Prostate gland (tissue), 2 donors: Measurements from ENCODE around the gene VPS29. TPM values are rescaled to one million over a fixed set of nuclear protein-coding genes. Genes with fewer than 3 reads are reported as not detected.

Experiments used
- DNase-seq: peaks from one replicate; pipeline ENCODE4 v3.0.0-alpha.2; 2019; ENCODE audit warnings: low spot score
- H3K27ac ChIP-seq, 2 donors: fragments of 200-600 bp; sonication (generic); 2 replicates each; pipeline ENCODE4 v1.5.1; 2017 to 2019
- H3K27me3 ChIP-seq: fragments of 200-600 bp; sonication (generic); replicated peaks from 2 replicates; pipeline ENCODE4 v1.5.1; 2019; ENCODE audit not compliant: insufficient read depth
- H3K36me3 ChIP-seq, 2 donors: fragments of 200-600 bp; sonication (generic); 1 replicate in 1 of 2; 2 replicates in 1 of 2; pipeline versions ENCODE4 v1.5.1 to v1.8.1; 2017 to 2019
- H3K4me1 ChIP-seq: fragments of 200-600 bp; sonication (generic); replicated peaks from 2 replicates; pipeline ENCODE4 v1.5.1; 2019
- H3K4me3 ChIP-seq, 2 donors: fragments of 200-600 bp; sonication (generic); 2 replicates each; pipeline ENCODE4 v1.5.1; 2017 to 2019
- H3K9me3 ChIP-seq: fragments of 200-600 bp; sonication (generic); 2 replicates; pipeline ENCODE4 v1.5.1; 2017
- POLR2A ChIP-seq: fragments of 450-650 bp; IDR thresholded peaks from one replicate; pipeline ENCODE4 v1.6.1; 2016; ENCODE audit warnings: antibody characterized with exemption, mild to moderate bottlenecking
- POLR2AphosphoS5 ChIP-seq: sonication (generic); formaldehyde crosslinking; IDR thresholded peaks from one replicate; pipeline ENCODE4 v1.6.1; 2017; ENCODE audit warnings: antibody characterized with exemption
- WGBS: methylation state at CpG from one replicate; pipeline ENCODE4 v1.1.5; 2018; 5-methylcytosine and 5-hydroxymethylcytosine counted together
- intact Hi-C: fragments of 100-400 bp; cut with DNase I; formaldehyde crosslinking; loops from one replicate; pipeline ENCODE4 v1.14.2; 2022
- total RNA-seq, 2 donors: library from RNA; depleted of rRNA; stranded (reverse); fragments of >200 nt; gene quantifications; one replicate each; pipeline ENCODE4 v1.1.0, GENCODE V29; 2016
- TF ChIP-seq, protein P1 (sequence below), 4 experiments: fragments of 200-600 bp in 2 of 4; fragments of 450-650 bp in 2 of 4; sonication (generic) in 2 of 4; IDR thresholded peaks; 1 replicate in 3 of 4; 2 replicates in 1 of 4; pipeline ENCODE4 v1.5.1; 2016 to 2019; ENCODE audit warnings: antibody characterized with exemption in 4 of 4, mild to moderate bottlenecking in 2 of 4, moderate library complexity in 2 of 4

The VPS29 gene
- total RNA-seq, 2 donors from 2014 or later: 60.5 to 89.8 TPM

DNA sequence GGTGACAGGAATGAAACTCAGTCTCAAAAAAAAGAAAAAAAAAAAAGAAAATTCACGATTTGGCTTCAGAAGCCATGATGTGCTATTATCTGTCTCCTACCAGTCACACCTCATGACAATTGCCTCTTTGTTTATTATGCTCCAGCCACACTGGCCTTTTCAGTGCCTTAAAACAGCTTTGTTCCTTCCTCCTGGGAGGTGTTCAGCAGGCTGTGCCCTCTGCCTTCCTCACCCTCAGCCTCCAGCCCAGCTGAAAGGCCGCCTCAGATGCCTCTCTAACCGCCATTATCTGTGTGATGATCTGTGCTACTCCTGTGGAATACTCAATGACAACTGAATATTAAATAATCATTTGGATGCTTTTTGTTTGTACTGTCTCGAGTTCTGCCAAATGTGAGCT is 43.2 kb downstream of the VPS29 start:
- intact Hi-C loops: no loop called here
- H3K4me3 ChIP-seq: no peak overlapping the region
- no peaks in the 10 kb centered on the region for H3K27me3 ChIP-seq
- H3K36me3 ChIP-seq: no peaks in the 10 kb centered on the region
- H3K9me3 ChIP-seq: no peaks in the 10 kb centered on the region
- TF ChIP-seq, protein P1, sequence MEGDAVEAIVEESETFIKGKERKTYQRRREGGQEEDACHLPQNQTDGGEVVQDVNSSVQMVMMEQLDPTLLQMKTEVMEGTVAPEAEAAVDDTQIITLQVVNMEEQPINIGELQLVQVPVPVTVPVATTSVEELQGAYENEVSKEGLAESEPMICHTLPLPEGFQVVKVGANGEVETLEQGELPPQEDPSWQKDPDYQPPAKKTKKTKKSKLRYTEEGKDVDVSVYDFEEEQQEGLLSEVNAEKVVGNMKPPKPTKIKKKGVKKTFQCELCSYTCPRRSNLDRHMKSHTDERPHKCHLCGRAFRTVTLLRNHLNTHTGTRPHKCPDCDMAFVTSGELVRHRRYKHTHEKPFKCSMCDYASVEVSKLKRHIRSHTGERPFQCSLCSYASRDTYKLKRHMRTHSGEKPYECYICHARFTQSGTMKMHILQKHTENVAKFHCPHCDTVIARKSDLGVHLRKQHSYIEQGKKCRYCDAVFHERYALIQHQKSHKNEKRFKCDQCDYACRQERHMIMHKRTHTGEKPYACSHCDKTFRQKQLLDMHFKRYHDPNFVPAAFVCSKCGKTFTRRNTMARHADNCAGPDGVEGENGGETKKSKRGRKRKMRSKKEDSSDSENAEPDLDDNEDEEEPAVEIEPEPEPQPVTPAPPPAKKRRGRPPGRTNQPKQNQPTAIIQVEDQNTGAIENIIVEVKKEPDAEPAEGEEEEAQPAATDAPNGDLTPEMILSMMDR (IDR thresholded peaks at IDR 0.05): no peak
- TF ChIP-seq POLR2AphosphoS5 (no peak), POLR2A (no peak)
- WGBS: 92% methylated on average over 4 of the region's 4 CpGs
- no peak overlapping the region for H3K27ac ChIP-seq
- no peaks in the 10 kb centered on the region for H3K4me1 ChIP-seq
- no peak for DNase-seq

GRCh38 chr12:110453569-110454296 is 48.2 kb downstream of the VPS29 start:
- no peaks in the 10 kb centered on the region for H3K27me3 ChIP-seq
- H3K4me3 ChIP-seq: no peak overlapping the region
- H3K4me1 ChIP-seq: no peaks in the 10 kb centered on the region
- H3K36me3 ChIP-seq: no peaks in the 10 kb centered on the region
- no peak for TF ChIP-seq POLR2A
- TF ChIP-seq POLR2AphosphoS5: no peak
- TF ChIP-seq, protein P1 (IDR thresholded peaks at IDR 0.05): no peak
- DNase-seq: no peak
- no peak overlapping the region for H3K27ac ChIP-seq
- H3K9me3 ChIP-seq: no peaks in the 10 kb centered on the region
- WGBS: 85% methylated on average over 4 of the region's 4 CpGs
- intact Hi-C loops: loop anchor here (5.0 kb wide), 2 partner anchors 149 to 434 kb away; no protein-coding TSS in a partner anchor

DNA sequence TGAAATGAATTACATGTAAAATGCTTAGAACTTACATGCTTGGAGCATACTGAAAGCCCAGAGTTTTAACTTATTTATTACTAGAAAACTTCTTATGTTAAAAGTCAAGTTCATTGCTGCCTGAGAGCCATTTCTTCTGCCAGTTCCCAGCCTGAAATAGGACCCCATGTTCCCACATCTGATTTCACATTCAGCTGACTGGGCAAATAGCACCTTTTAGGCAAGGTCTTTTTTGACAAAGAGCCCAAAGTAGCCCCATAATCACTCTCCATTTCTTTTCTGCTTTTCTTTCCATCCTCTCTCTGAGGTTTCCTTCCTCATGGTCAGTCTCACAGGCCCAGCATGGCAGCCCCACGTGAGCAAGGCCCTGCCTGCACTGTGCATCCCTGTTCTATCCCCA is 50.6 kb downstream of the VPS29 start:
- H3K9me3 ChIP-seq: no peaks in the 10 kb centered on the region
- no peak for DNase-seq
- H3K4me3 ChIP-seq: no peak overlapping the region
- intact Hi-C loops: loop anchor here (5.0 kb wide), 2 partner anchors 151 to 436 kb away; no protein-coding TSS in a partner anchor
- 58% methylated on average over 1 of the region's 1 CpG for WGBS
- H3K27me3 ChIP-seq: no peaks in the 10 kb centered on the region
- TF ChIP-seq, protein P1 (IDR thresholded peaks at IDR 0.05): no peak
- TF ChIP-seq POLR2AphosphoS5: no peak
- no peak for TF ChIP-seq POLR2A
- peak overlapping the region in 1 of 2 donors; percentile 79 for H3K27ac ChIP-seq
- peaks cover 3% of the 10 kb centered on the region for H3K4me1 ChIP-seq
- no peaks in the 10 kb centered on the region for H3K36me3 ChIP-seq

DNA sequence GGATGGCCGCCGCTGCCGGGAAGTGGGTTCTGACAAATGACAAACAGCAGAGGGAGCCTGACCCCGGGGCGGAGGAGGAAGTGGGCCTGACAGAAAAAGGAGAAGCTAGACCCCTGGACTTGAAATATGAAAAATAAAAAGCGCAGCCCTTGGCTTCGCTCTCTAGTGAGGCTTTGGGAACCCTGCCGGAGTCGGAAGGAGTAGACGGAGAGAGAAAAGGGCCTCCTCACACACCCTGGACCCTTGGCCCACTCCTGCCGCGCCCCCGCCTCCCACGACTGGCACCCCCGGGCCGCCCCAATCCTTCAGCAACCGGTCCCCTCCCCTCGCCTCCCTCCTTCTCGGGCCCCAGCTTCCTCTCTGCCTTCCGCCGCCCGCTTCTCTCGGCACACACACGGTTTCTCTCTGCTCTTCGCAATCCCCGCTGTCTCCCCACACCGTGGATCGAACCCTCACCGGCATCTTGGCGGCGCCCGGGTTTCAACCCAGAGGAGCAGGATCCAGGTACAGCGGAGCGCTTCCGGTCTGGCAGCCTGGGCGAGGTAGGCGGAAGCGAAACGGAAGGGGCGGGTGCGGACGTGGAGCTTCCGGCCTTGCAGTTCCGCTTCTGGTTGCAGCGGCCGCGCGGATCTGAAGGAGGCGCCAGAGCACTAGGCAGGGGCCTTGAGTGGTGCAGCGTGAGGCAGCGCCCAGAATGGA is 52.0 kb downstream of the VPS29 start, which contains the start of gene ARPC3:
ARPC3 (minus strand) TSS at position 539 of the 699 bp plus-strand sequence; CDS start at position 462, 77 bp downstream.
- TF ChIP-seq POLR2AphosphoS5: peak; percentile 95
- peak; percentile 45 for TF ChIP-seq POLR2A
- TF ChIP-seq, protein P1 (IDR thresholded peaks at IDR 0.05): peak; percentile 55 to 94 (median 84)
- H3K27me3 ChIP-seq: no peaks in the 10 kb centered on the region
- peak within 1 kb of the TSS; percentile 73 to 82 for H3K4me3 ChIP-seq
- peak within 1 kb of the TSS; percentile 79 to 82 for H3K27ac ChIP-seq
- peak; percentile 93 for DNase-seq
- WGBS: under 1% methylated on average over 51 of the region's 51 CpGs
- intact Hi-C loops: loop anchor here (5.0 kb wide), 2 partner anchors 152 to 437 kb away; no protein-coding TSS in a partner anchor
- peaks cover 3% of the 10 kb centered on the region for H3K4me1 ChIP-seq
- no peaks in the 10 kb centered on the region for H3K9me3 ChIP-seq
- H3K36me3 ChIP-seq: no peaks in the 10 kb centered on the region
